ENCODE data around the gene OR4C6.

Gene OR4C6

DNA sequence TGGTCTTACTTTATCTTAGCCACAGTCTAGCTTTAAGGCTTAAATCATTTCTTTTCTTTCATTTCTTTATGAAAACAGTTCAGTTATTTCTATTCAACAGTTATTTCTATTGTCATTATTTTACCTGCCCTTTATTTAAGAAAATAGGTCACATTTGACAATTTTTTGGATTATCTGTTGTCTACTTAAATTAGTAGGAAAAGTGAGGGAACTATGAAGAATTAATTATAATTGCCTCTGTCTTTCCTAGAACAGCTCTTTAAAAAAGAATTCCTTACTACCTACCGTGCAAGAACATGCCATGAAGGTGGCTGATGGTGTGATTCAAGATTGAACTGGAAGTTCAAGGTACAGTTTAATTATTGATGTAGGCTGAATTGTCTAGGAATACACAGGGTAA lies at the start of gene OR4C6:
TSS of gene OR4C6 (plus strand) at position 301 of the 400 bp plus-strand sequence. CDS start 2,966 bp downstream, outside the sequence.
- no peak for DNase-seq

DNA sequence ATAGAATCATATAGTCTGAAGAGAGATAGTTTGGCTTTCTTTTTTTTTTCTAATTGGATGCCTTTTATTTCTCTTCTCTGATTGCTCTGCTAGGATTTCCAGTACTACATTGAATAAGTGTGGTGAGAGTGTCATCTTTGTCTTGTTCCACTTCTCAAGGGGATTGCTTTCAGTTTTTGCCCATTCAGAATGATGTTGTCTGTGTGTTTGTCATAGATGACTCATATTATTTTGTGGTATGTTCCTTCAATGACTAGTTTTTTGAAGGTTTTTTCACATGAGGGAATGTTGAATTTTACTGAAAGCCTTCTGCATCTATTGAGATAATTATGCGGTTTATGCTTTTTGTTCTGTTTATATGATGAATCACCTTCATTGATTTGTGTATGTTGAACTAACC lies 37.5 kb upstream of the OR4C6 start:
- DNase-seq, result no peak

DNA sequence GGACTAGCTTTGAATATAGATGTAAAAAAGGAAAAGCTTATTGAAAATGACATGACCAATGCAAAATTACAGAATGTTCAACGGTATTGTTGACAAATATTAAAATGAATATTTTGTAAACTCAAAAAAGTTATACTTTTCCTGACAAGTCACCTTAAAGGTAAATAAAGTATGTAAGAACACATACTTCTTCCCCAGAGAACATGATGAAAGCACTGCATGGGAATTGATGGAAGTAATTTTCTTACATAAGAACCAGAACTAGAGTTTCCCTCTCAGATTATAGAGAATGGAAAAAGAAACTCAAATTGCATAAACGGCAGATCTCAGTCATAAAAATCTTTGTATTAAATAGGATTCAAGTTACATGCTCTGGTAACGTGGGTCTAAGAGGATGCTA lies 27.2 kb upstream of the OR4C6 start, which contains the start of gene OR4P4:
TSS of gene OR4P4 (plus strand) at position 301 of the 400 bp plus-strand sequence.
- no peak for DNase-seq

DNA sequence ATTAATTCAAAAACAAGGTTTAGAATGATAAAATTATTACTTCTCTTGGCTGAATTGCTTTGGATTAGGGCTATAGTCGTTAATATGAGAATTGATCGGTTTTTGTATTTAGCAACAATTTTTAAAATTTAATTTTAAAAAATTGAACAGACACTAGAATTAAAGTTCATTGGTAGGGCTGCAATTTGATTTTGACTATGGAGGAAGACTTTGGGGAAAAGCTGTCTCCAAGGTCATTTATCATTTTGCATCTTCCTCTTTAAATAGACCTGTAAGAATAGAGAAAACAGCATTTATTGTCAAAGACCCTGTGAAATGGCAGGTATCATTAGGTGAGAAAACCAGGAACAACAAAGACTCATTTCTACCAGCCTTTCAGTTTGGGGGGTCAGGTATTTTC lies 14.0 kb upstream of the OR4C6 start, which contains the start of gene OR4S2:
TSS of gene OR4S2 (plus strand) at position 301 of the 400 bp plus-strand sequence. CDS start 2,577 bp downstream, outside the sequence.
- DNase-seq, result no peak

DNA sequence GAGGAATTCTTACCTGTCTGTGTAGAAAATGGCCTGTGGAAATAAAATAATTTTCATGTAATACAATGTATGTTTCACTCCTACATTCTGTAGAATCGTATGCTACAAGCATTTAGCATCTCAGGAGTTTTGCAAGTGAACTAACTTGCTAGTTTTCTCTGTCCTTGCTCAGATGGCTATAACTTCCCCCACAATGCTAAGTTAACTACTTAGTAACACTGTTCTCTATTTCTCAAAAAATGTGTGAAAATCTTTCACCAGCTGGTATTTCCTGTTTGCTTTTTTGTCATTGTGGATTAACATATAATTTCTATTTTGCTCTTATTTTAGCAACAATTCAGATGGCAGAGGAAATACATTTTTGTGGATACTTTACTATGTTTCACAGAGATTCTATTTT lies 9.4 kb upstream of the OR4C6 start:
- DNase-seq, result no peak

DNA sequence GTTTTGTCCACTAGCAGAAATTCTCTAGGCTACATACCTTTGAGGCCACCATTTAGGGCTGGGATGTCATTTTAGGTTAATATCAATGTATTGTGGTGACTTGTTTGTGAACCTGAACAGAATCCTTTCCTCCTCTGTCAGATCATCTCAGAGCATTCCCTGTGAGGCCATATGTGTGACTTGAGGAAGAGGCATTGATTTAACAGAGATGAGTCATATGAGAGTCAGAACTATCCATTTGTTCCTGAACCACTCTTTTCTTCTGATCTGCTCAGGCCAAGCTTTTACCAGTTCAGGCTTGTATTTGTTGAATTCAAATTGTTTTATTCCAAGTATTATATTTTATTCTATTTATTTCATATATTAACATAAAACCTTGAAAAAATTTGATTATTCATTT lies 6.9 kb upstream of the OR4C6 start:
- DNase-seq, result no peak

DNA sequence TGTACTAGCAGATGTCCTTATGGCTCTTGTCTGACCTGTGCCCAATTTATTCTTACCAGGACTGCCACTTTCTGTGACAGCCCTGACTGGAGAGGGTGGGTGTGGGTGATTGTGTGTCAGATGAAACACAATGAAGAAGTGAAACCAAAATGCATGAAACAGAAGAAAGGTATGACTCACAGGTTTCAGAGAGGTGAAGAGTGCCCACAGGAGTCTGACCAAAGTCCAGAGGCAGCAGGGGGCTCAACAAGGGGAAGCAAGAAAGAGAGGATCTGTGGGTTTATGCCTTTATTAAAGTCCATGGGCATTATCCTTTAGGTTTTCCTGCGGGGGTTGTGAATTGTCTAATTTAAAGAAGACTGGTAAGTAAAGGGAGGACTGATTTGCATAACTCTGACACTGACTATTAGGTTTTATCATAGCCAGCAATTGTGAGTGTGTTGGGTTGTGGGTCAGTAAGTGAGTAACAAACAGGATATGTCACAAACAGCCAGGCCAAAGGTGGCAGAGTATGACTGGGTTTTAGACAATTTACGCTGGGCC lies 3.9 kb upstream of the OR4C6 start:
- no peak for DNase-seq

DNA sequence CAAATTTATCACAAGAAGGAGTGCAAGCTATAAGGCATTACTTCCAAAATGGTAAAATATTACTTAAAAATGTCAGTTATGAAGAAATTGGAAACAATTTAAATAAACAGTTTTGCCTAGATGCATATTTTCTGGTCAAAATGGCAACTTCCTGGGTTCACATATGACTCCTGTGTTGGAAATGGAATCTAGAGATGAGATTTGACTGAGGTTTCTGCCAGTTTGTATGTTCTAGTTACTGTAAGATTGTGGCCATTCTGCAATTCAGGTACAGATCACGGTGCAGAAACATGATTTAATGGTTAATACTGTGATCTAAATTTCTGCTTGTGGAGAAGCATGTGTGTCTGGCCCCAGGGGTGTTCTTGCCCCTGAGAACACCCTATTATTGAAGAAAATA lies 3.4 kb upstream of the OR4C6 start:
- no peak for DNase-seq

DNA sequence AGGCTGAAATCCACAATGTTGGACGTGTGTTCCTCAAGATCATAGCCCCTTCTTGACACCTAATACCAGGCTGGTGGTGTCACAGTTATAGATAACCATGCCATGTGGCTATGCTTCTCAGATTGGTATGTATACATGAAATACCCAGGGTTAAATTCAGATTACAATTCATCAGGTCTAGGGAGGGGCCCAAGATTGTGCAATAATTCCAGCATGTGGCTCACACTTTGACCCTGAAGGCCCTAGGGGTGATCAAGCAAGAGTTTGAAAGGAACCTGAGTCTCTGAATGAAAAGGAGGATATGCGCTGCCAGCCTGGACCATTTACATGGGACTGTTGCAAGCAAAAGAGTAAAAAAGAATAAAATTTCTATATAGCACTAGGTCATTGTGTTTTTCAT lies 7.4 kb downstream of the OR4C6 start:
- no peak for DNase-seq

DNA sequence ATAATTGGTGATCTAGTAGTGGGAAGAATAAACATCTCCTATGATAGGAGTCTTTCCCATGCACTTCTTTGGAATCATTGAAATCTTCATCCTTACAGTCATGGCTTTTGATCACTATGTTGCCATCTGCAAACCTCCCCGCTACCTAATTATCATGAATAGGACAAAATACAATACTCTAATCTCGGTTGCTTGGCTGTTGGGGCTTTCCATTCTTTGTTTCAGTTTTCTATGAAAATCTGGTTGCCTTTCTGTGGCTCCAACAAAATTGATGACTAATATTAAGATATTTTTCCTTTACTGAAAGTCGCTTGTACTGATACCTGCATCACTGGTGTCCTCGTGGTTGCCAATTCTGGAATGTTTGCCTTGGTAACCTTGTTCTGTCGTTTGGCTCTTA lies 11.9 kb downstream of the OR4C6 start:
- DNase-seq, result no peak

DNA sequence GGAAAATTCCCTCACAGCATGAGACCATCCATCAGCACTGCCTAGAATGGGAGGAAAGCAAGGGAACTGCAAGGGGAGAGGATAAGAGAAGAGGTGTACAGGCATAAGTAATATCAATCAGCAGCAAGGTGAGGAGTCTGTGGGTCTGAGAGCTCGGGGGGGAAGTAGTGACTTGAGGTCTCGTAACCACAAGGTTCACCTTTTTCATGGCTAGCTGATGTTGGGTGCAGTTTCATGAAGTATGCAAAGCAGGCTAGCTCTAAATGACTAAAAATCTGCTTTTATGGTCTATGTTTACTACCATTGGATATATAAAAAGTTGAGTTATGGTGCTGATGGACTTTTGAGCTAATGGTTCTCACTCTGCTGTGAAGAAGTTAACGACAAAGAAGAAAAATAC lies 35.8 kb downstream of the OR4C6 start:
- no peak for DNase-seq

DNA sequence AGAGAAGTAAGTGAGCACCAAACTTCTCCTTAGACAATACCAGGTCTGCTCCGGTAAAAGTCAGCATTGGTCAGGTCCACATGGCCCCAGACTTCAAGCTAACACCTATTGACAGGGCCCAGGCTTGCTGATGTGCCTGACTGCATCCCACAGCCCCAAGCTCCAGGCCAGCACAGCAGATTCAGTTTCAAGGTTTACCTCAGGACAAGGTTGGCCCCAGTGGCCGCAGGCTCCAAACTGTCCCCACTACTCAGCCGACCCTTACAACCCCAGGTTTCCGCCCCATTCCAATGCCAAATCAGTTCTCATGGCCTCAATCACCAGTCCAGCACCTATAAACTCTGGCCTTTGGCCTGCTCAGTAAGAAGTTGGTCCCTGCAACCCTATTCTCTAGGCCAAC lies 39.4 kb downstream of the OR4C6 start:
- no peak for DNase-seq

DNA sequence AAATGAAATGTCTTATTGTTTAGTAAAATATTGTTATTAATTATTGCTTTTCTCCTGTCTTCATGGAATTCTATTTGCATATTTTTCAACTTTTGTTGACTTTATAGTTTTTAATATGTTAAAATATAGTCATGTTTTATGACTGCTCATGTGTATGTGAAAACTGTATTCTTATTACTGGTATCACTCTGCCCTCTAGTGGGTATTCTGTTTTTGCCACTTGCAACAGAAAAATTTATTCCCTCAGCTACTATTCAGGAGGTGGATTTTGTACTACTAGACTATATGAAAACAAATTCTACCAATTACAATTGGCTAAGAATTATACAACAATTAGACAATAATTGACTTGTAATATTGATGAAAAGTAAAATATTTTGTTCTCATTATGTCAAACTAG lies 45.0 kb downstream of the OR4C6 start:
- DNase-seq, result peak; percentile 15

DNA sequence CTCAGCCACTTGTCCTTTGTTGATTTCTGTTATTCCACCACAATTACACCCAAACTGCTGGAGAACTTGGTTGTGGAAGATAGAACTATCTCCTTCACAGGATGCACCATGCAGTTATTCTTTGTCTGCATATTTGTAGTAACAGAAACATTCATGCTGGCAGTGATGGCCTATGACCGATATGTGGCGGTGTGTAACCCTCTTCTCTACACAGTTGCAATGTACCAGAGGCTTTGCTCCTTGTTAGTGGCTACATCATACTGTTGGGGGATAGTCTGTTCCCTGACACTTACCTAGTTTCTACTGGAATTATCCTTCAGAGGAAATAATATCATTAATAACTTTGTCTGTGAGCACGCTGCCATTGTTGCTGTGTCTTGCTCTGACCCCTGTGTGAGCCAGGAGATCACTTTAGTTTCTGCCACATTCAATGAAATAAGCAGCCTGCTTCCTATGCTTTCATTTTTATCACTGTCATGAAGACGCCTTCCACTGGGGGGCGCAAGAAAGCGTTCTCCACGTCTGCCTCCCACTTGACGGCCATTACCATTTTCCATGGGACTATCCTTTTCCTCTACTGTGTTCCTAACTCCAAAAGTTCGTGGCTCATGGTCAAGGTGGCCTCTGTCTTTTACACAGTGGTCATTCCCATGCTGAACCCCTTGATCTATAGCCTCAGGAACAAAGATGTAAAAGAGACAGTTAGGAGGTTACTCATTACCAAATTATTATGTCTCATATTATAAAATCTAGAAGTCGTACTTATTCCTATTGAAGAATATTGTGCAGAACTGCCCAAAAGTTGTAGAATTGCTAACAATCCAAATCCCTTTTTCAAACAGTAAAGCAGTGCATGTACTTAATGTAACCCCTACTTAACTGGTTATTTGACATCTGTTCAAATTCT lies 53.2 kb downstream of the OR4C6 start:
- DNase-seq, result no peak
